Mesothelial cell of epicardium (in vitro differentiated cells): ENCODE data around the gene VPS54. TPM values are rescaled to one million over a fixed set of nuclear protein-coding genes. Genes with fewer than 3 reads are reported as not detected.

Experiments used
- DNase-seq, 2 experiments: peaks; one replicate each; pipeline ENCODE4 v3.0.0; 2021; ENCODE audit warnings: low spot score in 2 of 2; ENCODE audit not compliant: unreplicated experiment in 2 of 2
- H3K27ac Mint-ChIP-seq: 2 replicates; pipeline ENCODE4 v1.8.0; 2021; ENCODE audit warnings: mixed read lengths
- H3K27me3 Mint-ChIP-seq: 2 replicates; pipeline ENCODE4 v1.8.0; 2021; ENCODE audit warnings: low read depth, mixed read lengths
- H3K36me3 Mint-ChIP-seq: 2 replicates; pipeline ENCODE4 v1.8.0; 2021; ENCODE audit warnings: mixed read lengths
- H3K4me1 Mint-ChIP-seq: 2 replicates; pipeline ENCODE4 v1.8.0; 2021; ENCODE audit warnings: mixed read lengths
- H3K4me3 Mint-ChIP-seq: 2 replicates; pipeline ENCODE4 v1.8.0; 2021; ENCODE audit warnings: mild to moderate bottlenecking, moderate library complexity, mixed read lengths
- H3K9me3 Mint-ChIP-seq: 2 replicates; pipeline ENCODE4 v1.8.0; 2021; ENCODE audit warnings: mixed read lengths
- total RNA-seq: library from RNA; stranded (reverse); gene quantifications from 3 replicates; pipeline ENCODE4 v1.2.1, GENCODE V29; 2021
- TF ChIP-seq, protein P1 (sequence below): fragments of 200-600 bp; sonication (generic); IDR thresholded peaks from one replicate; pipeline ENCODE4 v1.5.0; 2021; ENCODE audit warnings: antibody characterized with exemption; ENCODE audit not compliant: unreplicated experiment

Gene VPS54
- total RNA-seq, 1 donor from 2014 or later: 35.4 TPM

DNA sequence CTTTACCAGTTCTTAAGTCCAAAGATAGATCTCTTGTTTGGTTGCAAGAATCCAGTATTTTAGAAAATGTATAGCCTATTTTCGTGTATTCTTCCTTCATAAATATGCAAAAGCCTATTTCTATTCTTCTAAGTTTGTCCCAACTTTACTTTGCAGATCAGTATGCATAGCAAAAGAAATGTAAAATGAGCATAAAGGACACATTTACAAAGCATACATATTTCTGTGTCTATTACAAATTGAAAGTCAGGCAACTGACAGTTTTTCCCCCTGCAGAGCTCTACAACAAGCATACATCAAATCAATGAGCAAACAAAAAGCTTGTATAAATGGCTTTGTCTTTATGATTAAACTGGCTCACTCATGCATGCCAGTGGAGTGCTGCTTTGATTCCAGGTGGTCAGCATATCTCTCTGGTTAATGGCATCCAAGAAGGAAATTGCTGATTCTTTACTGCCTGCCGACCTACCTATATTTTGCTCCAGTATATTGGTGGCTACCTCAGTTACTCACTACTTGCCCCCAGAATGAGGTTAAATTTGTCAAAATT lies 10.0 kb upstream of the VPS54 start:
- no peak for DNase-seq
- Mint-ChIP-seq H3K4me3 (no peak overlapping the region), H3K9me3 (no peaks in the 10 kb centered on the region), H3K4me1 (peaks cover 5% of the 10 kb centered on the region), H3K27me3 (no peaks in the 10 kb centered on the region), H3K27ac (no peak overlapping the region), H3K36me3 (no peaks in the 10 kb centered on the region)
- TF ChIP-seq, protein P1, sequence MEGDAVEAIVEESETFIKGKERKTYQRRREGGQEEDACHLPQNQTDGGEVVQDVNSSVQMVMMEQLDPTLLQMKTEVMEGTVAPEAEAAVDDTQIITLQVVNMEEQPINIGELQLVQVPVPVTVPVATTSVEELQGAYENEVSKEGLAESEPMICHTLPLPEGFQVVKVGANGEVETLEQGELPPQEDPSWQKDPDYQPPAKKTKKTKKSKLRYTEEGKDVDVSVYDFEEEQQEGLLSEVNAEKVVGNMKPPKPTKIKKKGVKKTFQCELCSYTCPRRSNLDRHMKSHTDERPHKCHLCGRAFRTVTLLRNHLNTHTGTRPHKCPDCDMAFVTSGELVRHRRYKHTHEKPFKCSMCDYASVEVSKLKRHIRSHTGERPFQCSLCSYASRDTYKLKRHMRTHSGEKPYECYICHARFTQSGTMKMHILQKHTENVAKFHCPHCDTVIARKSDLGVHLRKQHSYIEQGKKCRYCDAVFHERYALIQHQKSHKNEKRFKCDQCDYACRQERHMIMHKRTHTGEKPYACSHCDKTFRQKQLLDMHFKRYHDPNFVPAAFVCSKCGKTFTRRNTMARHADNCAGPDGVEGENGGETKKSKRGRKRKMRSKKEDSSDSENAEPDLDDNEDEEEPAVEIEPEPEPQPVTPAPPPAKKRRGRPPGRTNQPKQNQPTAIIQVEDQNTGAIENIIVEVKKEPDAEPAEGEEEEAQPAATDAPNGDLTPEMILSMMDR: no peak

DNA sequence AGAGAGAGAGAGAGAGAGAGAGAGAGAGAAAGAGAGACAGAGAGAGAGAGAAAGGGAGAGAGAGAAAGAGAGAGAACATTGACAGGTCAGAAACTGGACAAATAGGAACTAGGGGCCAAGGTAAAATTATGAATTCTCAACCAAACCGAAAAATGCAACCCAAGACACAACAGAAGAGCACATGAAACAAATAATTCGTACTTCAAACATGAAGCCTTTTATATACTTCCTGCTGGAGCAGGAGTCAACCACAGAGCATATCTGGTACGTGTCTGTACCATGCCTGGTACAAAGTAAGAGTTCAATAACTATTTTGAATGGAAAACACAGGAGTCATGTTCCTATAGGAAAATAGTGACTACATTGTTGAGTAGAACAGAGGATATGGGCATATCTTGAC lies 6.5 kb upstream of the VPS54 start:
- H3K9me3 Mint-ChIP-seq: no peaks in the 10 kb centered on the region

DNA sequence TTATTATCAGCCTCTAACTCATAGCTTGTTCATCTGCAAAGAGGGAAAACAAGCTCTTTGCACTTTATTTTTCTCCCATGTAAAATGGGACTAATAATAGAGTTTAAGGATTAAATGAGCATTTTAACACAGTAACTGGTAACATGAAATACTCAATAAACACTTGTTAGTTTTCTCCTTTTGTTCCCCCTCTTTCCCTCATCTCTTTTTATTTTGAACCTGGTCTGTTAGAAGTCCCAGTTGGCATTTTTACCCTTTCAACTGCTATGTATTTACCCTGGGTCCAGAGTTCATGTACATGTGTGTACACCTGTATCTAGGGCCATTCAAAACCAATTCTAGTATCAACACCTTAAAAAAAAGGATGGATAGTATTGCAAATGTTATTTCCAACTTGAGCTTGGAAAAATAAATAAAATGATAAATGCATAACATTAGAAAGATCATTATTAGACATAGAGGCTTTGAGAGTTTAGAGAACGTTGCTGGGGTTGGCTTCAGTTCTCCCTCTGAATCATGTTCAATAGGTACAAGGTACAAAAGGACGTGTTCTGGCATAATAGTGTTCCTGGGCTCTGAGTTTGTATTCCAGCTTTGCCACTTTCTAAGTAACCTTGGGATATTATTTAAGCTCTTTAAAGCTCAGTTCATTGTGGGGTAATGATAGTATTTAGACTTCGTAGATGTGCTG lies 5.2 kb upstream of the VPS54 start:
- Mint-ChIP-seq H3K4me3 (no peak overlapping the region), H3K4me1 (peaks cover 23% of the 10 kb centered on the region), H3K9me3 (no peaks in the 10 kb centered on the region), H3K27ac (no peak overlapping the region), H3K36me3 (no peaks in the 10 kb centered on the region), H3K27me3 (no peaks in the 10 kb centered on the region)
- DNase-seq: no peak
- TF ChIP-seq, protein P1: no peak

More for the DNA sequence above, 6.5 kb upstream of the VPS54 start:
- TF ChIP-seq, protein P1: no peak
- H3K4me1 Mint-ChIP-seq: peaks cover 12% of the 10 kb centered on the region
- H3K27ac Mint-ChIP-seq: no peak overlapping the region
- H3K4me3 Mint-ChIP-seq: no peak overlapping the region
- H3K36me3 Mint-ChIP-seq: no peaks in the 10 kb centered on the region
- no peak for DNase-seq
- H3K27me3 Mint-ChIP-seq: no peaks in the 10 kb centered on the region

DNA sequence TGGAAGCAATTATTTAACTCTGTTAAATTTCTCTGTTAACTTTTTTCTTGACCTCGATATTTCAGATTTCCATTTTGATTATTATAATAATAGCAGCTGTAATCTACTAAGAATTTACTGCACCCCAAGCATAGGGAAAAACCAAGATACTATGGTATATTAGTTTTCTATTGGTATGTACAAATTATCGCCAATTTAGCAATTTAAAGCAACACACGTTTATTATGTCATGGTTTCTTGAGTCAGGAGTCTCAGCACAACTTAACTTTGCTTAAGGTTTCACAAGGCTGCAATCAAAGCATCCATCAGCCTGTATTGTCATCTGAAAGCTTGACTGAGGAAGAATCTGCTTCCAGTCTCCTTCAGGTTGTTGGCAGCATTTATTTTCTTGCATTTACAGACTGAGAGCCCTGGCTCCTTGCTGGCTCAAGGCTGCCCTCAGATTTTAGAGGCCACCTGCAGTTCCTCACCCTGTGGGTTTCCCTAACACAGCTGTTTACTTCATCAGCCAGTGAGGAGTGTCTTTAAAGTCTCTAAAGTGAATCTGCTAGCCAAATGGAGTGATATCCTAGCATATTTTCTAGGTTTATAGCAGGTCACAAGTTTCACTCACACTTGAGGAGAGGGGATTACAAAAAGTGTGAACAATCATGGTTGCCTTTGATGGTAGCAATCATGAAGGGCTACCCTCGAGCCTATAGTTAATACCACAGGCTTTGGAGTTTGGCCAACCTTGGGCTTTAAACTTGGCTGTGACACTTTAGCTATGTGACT lies 4.4 kb upstream of the VPS54 start:
- TF ChIP-seq, protein P1: no peak
- Mint-ChIP-seq H3K27ac (no peak overlapping the region), H3K4me3 (no peak overlapping the region), H3K9me3 (no peaks in the 10 kb centered on the region), H3K4me1 (peaks cover 19% of the 10 kb centered on the region), H3K27me3 (no peaks in the 10 kb centered on the region), H3K36me3 (no peaks in the 10 kb centered on the region)
- DNase-seq: no peak

DNA sequence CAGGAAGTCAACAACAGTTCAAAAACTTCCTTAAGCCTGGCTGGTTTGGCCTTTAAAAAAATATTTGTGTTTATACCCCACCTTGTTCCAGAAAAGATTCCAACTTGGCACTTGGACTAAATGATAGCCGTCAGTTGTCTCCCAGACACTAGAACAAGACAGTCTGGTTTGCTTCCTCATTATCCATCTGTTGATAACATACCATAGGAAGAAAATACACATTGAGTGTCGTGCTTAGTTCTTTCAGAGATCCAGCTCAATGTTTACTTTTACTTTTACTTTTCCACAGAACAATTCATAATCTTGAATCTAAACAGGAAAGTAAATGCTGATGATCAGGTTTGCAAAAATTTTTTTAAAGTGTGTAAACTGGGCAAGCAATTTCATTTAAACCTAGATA lies 2.4 kb upstream of the VPS54 start:
- no peaks in the 10 kb centered on the region for H3K27me3 Mint-ChIP-seq
- peak overlapping the region; percentile 94 for H3K27ac Mint-ChIP-seq
- H3K36me3 Mint-ChIP-seq: no peaks in the 10 kb centered on the region
- TF ChIP-seq, protein P1: no peak
- H3K9me3 Mint-ChIP-seq: no peaks in the 10 kb centered on the region
- peaks cover 29% of the 10 kb centered on the region for H3K4me1 Mint-ChIP-seq
- no peak for DNase-seq
- H3K4me3 Mint-ChIP-seq: peak overlapping the region; percentile 28
